Endodermal cell (in vitro differentiated cells): ENCODE results near the gene MRGPRD. TPM values are rescaled to one million over a fixed set of nuclear protein-coding genes. Genes with fewer than 3 reads are reported as not detected.

Source experiments
- DNase-seq: peaks from one replicate; pipeline ENCODE4 v3.0.0-alpha.2; 2017
- H3K27ac ChIP-seq: 2 replicates; pipeline ENCODE4 v1.5.1; 2013; ENCODE audit warnings: mild to moderate bottlenecking, low read depth, low read length, moderate library complexity
- H3K27me3 ChIP-seq: 2 replicates; pipeline ENCODE4 v1.6.1; 2013; ENCODE audit warnings: mild to moderate bottlenecking, low read length, moderate library complexity; ENCODE audit not compliant: insufficient read depth, control insufficient read depth, poor library complexity, severe bottlenecking
- H3K36me3 ChIP-seq: 2 replicates; pipeline ENCODE4 v1.7.0; 2013; ENCODE audit warnings: mild to moderate bottlenecking, low read length, moderate library complexity; ENCODE audit not compliant: control insufficient read depth, insufficient read depth
- H3K4me1 ChIP-seq: one replicate; pipeline ENCODE4 v1.7.0; 2013; ENCODE audit warnings: low read length; ENCODE audit not compliant: control insufficient read depth, insufficient read depth
- H3K4me3 ChIP-seq: 2 replicates; pipeline ENCODE4 v1.5.1; 2013; ENCODE audit warnings: mild to moderate bottlenecking, low read length, moderate library complexity
- H3K9ac ChIP-seq: 2 replicates; pipeline ENCODE4 v1.6.1; 2013; ENCODE audit warnings: mild to moderate bottlenecking, low read length, moderate library complexity; ENCODE audit not compliant: poor library complexity, severe bottlenecking; ENCODE audit errors: extremely low read depth
- H3K9me3 ChIP-seq: 2 replicates; pipeline ENCODE4 v1.6.1; 2013; ENCODE audit warnings: mild to moderate bottlenecking, low read length, moderate library complexity; ENCODE audit not compliant: control insufficient read depth
- H3K27ac Mint-ChIP-seq: 2 replicates; pipeline ENCODE4 v1.8.0; 2020; ENCODE audit warnings: mixed read lengths
- H3K27me3 Mint-ChIP-seq: 2 replicates; pipeline ENCODE4 v1.8.0; 2021; ENCODE audit warnings: mild to moderate bottlenecking, mixed read lengths; ENCODE audit not compliant: insufficient read depth
- H3K36me3 Mint-ChIP-seq: 2 replicates; pipeline ENCODE4 v1.8.0; 2020; ENCODE audit warnings: low read depth, mixed read lengths
- H3K4me1 Mint-ChIP-seq: 2 replicates; pipeline ENCODE4 v1.8.0; 2020; ENCODE audit warnings: mixed read lengths
- H3K4me3 Mint-ChIP-seq: 2 replicates; pipeline ENCODE4 v1.8.0; 2020; ENCODE audit warnings: mild to moderate bottlenecking, moderate library complexity, mixed read lengths
- H3K9me3 Mint-ChIP-seq: 2 replicates; pipeline ENCODE4 v1.8.0; 2020; ENCODE audit warnings: mild to moderate bottlenecking, mixed read lengths
- CTCF ChIP-seq: fragments of 200-600 bp; sonication (generic); conservative IDR thresholded peaks from 2 replicates; pipeline ENCODE4 v1.5.0; 2021; ENCODE audit warnings: antibody characterized with exemption, mild to moderate bottlenecking
- WGBS, 2 experiments: methylation state at CpG; one replicate each; pipeline versions ENCODE4 v1.1.5 to v1.1.7; 2013; ENCODE audit warnings: missing lambda C conversion rate in 2 of 2, mixed read lengths in 1 of 2; ENCODE audit not compliant: insufficient coverage in 1 of 2, insufficient read length in 1 of 2; 5-methylcytosine and 5-hydroxymethylcytosine counted together
- total RNA-seq, 2 donors: library from RNA; stranded (reverse); fragmentation: NEBNext Ultra II Directional in 1 of 2; extraction: Animal tissue kit (Norgen Biotek cat#: 25700) in 1 of 2; gene quantifications; 2 replicates in 1 of 2; 3 replicates in 1 of 2; pipeline ENCODE4 v1.2.1, GENCODE V29; 2021

Gene MRGPRD
- total RNA-seq, 2 donors from 2014 or later = not detected

GRCh38 chr11:68993546-68993945 is 12.8 kb upstream of the MRGPRD start:
- H3K27ac Mint-ChIP-seq = no peak overlapping the region
- no peak overlapping the region for H3K4me3 ChIP-seq
- peaks cover 20% of the 10 kb centered on the region for H3K27me3 ChIP-seq
- H3K4me1 Mint-ChIP-seq = no peaks in the 10 kb centered on the region
- TF ChIP-seq CTCF = no peak
- no peaks in the 10 kb centered on the region for H3K36me3 Mint-ChIP-seq
- no peak overlapping the region for H3K4me3 Mint-ChIP-seq
- H3K36me3 ChIP-seq = no peaks in the 10 kb centered on the region
- H3K27me3 Mint-ChIP-seq = peaks cover 16% of the 10 kb centered on the region
- no peak for DNase-seq
- no peaks in the 10 kb centered on the region for H3K4me1 ChIP-seq
- WGBS, 2 experiments = 86 to 96% methylated on average over 2 to 7 of the region's 7 CpGs
- no peak overlapping the region for H3K9ac ChIP-seq
- H3K9me3 ChIP-seq = no peaks in the 10 kb centered on the region
- no peak overlapping the region for H3K27ac ChIP-seq
- H3K9me3 Mint-ChIP-seq = no peaks in the 10 kb centered on the region

GRCh38 chr11:68992743-68993255 is 12.0 kb upstream of the MRGPRD start:
- H3K9ac ChIP-seq = no peak overlapping the region
- TF ChIP-seq CTCF = no peak
- DNase-seq = peak; percentile 35
- no peak overlapping the region for H3K27ac ChIP-seq
- H3K4me3 ChIP-seq = no peak overlapping the region
- H3K27me3 ChIP-seq = peaks cover 20% of the 10 kb centered on the region
- WGBS, 2 experiments = 88 to 94% methylated on average over 12 to 14 of the region's 14 CpGs
- Mint-ChIP-seq H3K27me3 (peaks cover 18% of the 10 kb centered on the region), H3K27ac (no peak overlapping the region), H3K4me1 (no peaks in the 10 kb centered on the region), H3K36me3 (no peaks in the 10 kb centered on the region), H3K4me3 (no peak overlapping the region), H3K9me3 (no peaks in the 10 kb centered on the region)
- H3K9me3 ChIP-seq = no peaks in the 10 kb centered on the region
- H3K4me1 ChIP-seq = no peaks in the 10 kb centered on the region
- no peaks in the 10 kb centered on the region for H3K36me3 ChIP-seq

GRCh38 chr11:68990995-68991780 is 10.4 kb upstream of the MRGPRD start:
- TF ChIP-seq CTCF = no peak
- 87 to 89% methylated on average over 12 to 15 of the region's 16 CpGs for WGBS, 2 experiments
- Mint-ChIP-seq H3K9me3 (peaks cover 10% of the 10 kb centered on the region), H3K27me3 (peaks cover 18% of the 10 kb centered on the region), H3K4me3 (no peak overlapping the region), H3K4me1 (no peaks in the 10 kb centered on the region), H3K36me3 (no peaks in the 10 kb centered on the region), H3K27ac (no peak overlapping the region)
- Histone ChIP-seq H3K4me1 (no peaks in the 10 kb centered on the region), H3K27ac (no peak overlapping the region), H3K36me3 (no peaks in the 10 kb centered on the region), H3K4me3 (no peak overlapping the region), H3K9me3 (peaks cover 5% of the 10 kb centered on the region), H3K9ac (no peak overlapping the region), H3K27me3 (peaks cover 20% of the 10 kb centered on the region)
- DNase-seq = peak; percentile 35
